Liver (tissue), 9 donors: ENCODE data around the gene CYP24A1. TPM values are rescaled to one million over a fixed set of nuclear protein-coding genes. Genes with fewer than 3 reads are reported as not detected.

Source experiments
- DNase-seq: peaks from one replicate; pipeline ENCODE4 v3.0.0-alpha.2; 2017; ENCODE audit warnings: low spot score
- H3K27ac ChIP-seq, 2 donors: one replicate each; pipeline ENCODE4 v1.7.0; 2013; ENCODE audit warnings: inconsistent platforms in 2 of 2, low read length in 2 of 2, control low read depth in 1 of 2, low read depth in 1 of 2, mild to moderate bottlenecking in 1 of 2
- H3K27me3 ChIP-seq, 4 donors: one replicate each; pipeline versions ENCODE4 v1.6.1 to v1.7.0; 2013; ENCODE audit warnings: low read length in 3 of 4, inconsistent platforms in 1 of 4, mild to moderate bottlenecking in 1 of 4, moderate library complexity in 1 of 4; ENCODE audit not compliant: control insufficient read depth in 4 of 4, insufficient read depth in 4 of 4
- H3K36me3 ChIP-seq, 4 donors: one replicate each; pipeline versions ENCODE4 v1.6.1 to v1.7.0; 2013; ENCODE audit warnings: low read length in 3 of 4, mild to moderate bottlenecking in 3 of 4, low read depth in 1 of 4, moderate library complexity in 1 of 4; ENCODE audit not compliant: control insufficient read depth in 4 of 4, insufficient read depth in 3 of 4
- H3K4me1 ChIP-seq, 4 donors: one replicate each; pipeline versions ENCODE4 v1.6.1 to v1.7.0; 2013; ENCODE audit warnings: low read length in 3 of 4, mild to moderate bottlenecking in 3 of 4, moderate library complexity in 1 of 4; ENCODE audit not compliant: control insufficient read depth in 4 of 4, insufficient read depth in 4 of 4
- H3K4me3 ChIP-seq, 3 donors: one replicate each; pipeline versions ENCODE4 v1.6.1 to v1.7.0; 2013; ENCODE audit warnings: low read length in 3 of 3, control low read depth in 1 of 3, low read depth in 1 of 3, mild to moderate bottlenecking in 1 of 3
- H3K9ac ChIP-seq, 2 donors: one replicate each; pipeline ENCODE4 v1.7.0; 2013; ENCODE audit warnings: low read length in 2 of 2, mild to moderate bottlenecking in 2 of 2, moderate library complexity in 2 of 2, control low read depth in 1 of 2, low read depth in 1 of 2
- H3K9me3 ChIP-seq, 4 donors: one replicate each; pipeline versions ENCODE4 v1.6.1 to v1.7.0; 2013; ENCODE audit warnings: low read length in 3 of 4; ENCODE audit not compliant: control insufficient read depth in 4 of 4
- EGR1 ChIP-seq, 2 donors: IDR thresholded peaks; 2 replicates each; pipeline ENCODE4 v1.6.1; 2016 to 2018; ENCODE audit warnings: antibody characterized with exemption in 2 of 2, low read depth in 2 of 2
- FOXA1 ChIP-seq: IDR thresholded peaks from 2 replicates; pipeline ENCODE4 v1.6.1; 2016; ENCODE audit warnings: antibody characterized with exemption
- FOXA2 ChIP-seq: IDR thresholded peaks from 2 replicates; pipeline ENCODE4 v1.6.1; 2016; ENCODE audit warnings: antibody characterized with exemption
- GABPA ChIP-seq, 2 donors: IDR thresholded peaks in 1 of 2; conservative IDR thresholded peaks in 1 of 2; 2 replicates each; pipeline ENCODE4 v1.6.1; 2016; ENCODE audit warnings: antibody characterized with exemption in 2 of 2, mild to moderate bottlenecking in 1 of 2, moderate library complexity in 1 of 2
- HNF4A ChIP-seq, 2 donors: conservative IDR thresholded peaks; 2 replicates each; pipeline ENCODE4 v1.6.1; 2016; ENCODE audit warnings: antibody characterized with exemption in 2 of 2, mild to moderate bottlenecking in 2 of 2
- HNF4G ChIP-seq: IDR thresholded peaks from 2 replicates; pipeline ENCODE4 v1.6.1; 2016; ENCODE audit warnings: antibody characterized with exemption
- JUND ChIP-seq, 2 donors: IDR thresholded peaks; 2 replicates each; pipeline ENCODE4 v1.6.1; 2016; ENCODE audit warnings: antibody characterized with exemption in 2 of 2
- NR2F2 ChIP-seq: IDR thresholded peaks from 2 replicates; pipeline ENCODE4 v1.6.1; 2016; ENCODE audit warnings: antibody characterized with exemption
- RAD21 ChIP-seq, 2 donors: IDR thresholded peaks; 2 replicates each; pipeline ENCODE4 v1.6.1; 2016; ENCODE audit warnings: antibody characterized with exemption in 2 of 2, mild to moderate bottlenecking in 2 of 2
- RXRA ChIP-seq, 2 donors: IDR thresholded peaks; 2 replicates each; pipeline ENCODE4 v1.6.1; 2017 to 2018; ENCODE audit warnings: antibody characterized with exemption in 2 of 2, mild to moderate bottlenecking in 1 of 2
- SP1 ChIP-seq: IDR thresholded peaks from 2 replicates; pipeline ENCODE4 v1.6.1; 2018; ENCODE audit warnings: antibody characterized with exemption, mild to moderate bottlenecking
- TAF1 ChIP-seq: conservative IDR thresholded peaks from 2 replicates; pipeline ENCODE4 v1.6.1; 2016; ENCODE audit warnings: antibody characterized with exemption, mild to moderate bottlenecking
- YY1 ChIP-seq: IDR thresholded peaks from 2 replicates; pipeline ENCODE4 v1.6.1; 2016; ENCODE audit warnings: antibody characterized with exemption, mild to moderate bottlenecking
- WGBS: extraction: QIAGEN DNeasy Blood & Tissue Kit; methylation state at CpG from one replicate; pipeline ENCODE4 v1.1.7; 2013; 5-methylcytosine and 5-hydroxymethylcytosine counted together
- polyA plus RNA-seq, 2 donors: library from polyadenylated mRNA; stranded (reverse) in 1 of 2; unstranded in 1 of 2; fragments of 200-250 nt in 1 of 2; fragments of >200 nt in 1 of 2; fragmentation: Nextera tagmentation in 1 of 2; extraction: Ambion mirVana in 1 of 2; gene quantifications; one replicate each; pipeline versions ENCODE4 v1.2.1 to v1.2.3, GENCODE V29; 2013 to 2015
- total RNA-seq, 2 donors: library from RNA; depleted of rRNA; stranded (reverse); fragments of >200 nt; gene quantifications; one replicate each; pipeline ENCODE4 v1.2.3, GENCODE V29; 2014
- TF ChIP-seq, protein P1 (sequence below): IDR thresholded peaks from 2 replicates; pipeline ENCODE4 v1.6.1; 2016; ENCODE audit warnings: antibody characterized with exemption
- TF ChIP-seq, protein P2 (sequence below): IDR thresholded peaks from 2 replicates; pipeline ENCODE4 v1.6.1; 2016; ENCODE audit warnings: antibody characterized with exemption, mild to moderate bottlenecking
- TF ChIP-seq, protein P3 (sequence below): IDR thresholded peaks from 2 replicates; pipeline ENCODE4 v1.6.1; 2016; ENCODE audit warnings: antibody characterized with exemption
- TF ChIP-seq, protein P4 (sequence below): IDR thresholded peaks from 2 replicates; pipeline ENCODE4 v1.6.1; 2016; ENCODE audit warnings: antibody characterized with exemption
- TF ChIP-seq, protein P5 (sequence below): fragments of 150-350 bp; IDR thresholded peaks from 2 replicates; pipeline ENCODE4 v1.5.1; 2017; ENCODE audit warnings: improper control_type of control experiment, low read depth, low read length; ENCODE audit not compliant: missing input control
- donor health status: healthy.
- donor health status: healthy.
- donor health status: healthy.
- donor health status: healthy.
- donor health status: healthy.

The CYP24A1 gene
- not detected for total RNA-seq
- polyA plus RNA-seq = not detected

DNA sequence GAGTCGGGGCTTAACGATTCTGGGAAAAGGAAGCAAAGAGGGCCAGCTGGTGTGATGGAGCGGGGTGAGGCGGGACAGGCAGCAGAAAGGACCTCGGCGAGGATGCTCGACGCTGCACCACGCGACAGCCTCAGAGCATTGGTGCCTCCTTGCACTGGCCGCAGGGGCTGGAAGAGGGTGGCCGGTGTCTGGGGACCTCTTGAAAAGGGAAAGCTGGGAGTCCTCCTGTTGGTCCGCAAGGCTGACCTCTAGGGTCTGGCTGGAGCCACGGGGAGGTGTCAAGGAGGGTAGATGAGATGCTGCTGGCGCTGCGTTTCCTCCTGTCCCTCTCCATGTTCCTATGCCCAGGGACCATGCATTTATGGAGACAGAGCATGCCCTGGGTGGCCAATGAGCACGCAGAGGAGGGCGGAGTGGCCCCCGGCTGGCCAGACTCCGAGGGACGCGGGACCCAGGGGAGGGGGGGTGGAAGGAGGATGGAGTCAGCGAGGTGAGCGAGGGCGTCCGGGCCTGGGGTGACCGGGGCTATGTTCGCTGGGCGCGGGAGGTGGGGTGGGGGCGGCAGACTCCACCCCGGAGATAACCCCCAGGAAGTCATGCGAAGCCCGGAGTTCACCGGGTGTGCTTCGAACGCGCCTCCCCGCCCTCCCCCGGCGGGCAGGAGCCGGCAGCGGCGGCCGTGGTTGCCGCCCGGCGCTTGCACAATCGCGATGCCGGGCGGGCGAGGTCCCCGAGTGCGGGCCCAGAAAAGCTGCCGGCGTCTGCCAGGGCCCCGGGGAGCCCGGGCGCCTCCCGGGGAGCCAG lies at the start of gene CYP24A1:
TSS of gene CYP24A1 (minus strand) at position 334 of the 804 bp plus-strand sequence. CDS start 407 bp downstream, outside the sequence.
- Histone ChIP-seq H3K4me3 (peak within 1 kb of the TSS in 1 of 3 donors; percentile 32), H3K9ac (no peak within 1 kb of the TSS), H3K9me3 (no peaks in the 10 kb centered on the region), H3K36me3 (no peaks in the 10 kb centered on the region), H3K4me1 (peaks cover 5 to 22% (median 12%) of the 10 kb centered on the region in 4 donors), H3K27ac (no peak within 1 kb of the TSS), H3K27me3 (peaks cover 5 to 15% (median 8%) of the 10 kb centered on the region in 4 donors)
- DNase-seq = no peak
- 4% methylated on average over 61 of the region's 61 CpGs for WGBS
- TF ChIP-seq FOXA1 (no peak), NR2F2 (no peak), GABPA (IDR thresholded peaks at IDR 0.05 in 1 of 2, conservative IDR thresholded peaks at IDR 0.05 in 1 of 2) (no peak), YY1 (no peak), EGR1 (IDR thresholded peaks at IDR 0.05; ENCODE audit: low read depth in 2 of 2) (no peak), HNF4A (conservative IDR thresholded peaks at IDR 0.05) (no peak), HNF4G (no peak), FOXA2 (no peak), JUND (IDR thresholded peaks at IDR 0.05) (no peak), RXRA (IDR thresholded peaks at IDR 0.05) (no peak), RAD21 (IDR thresholded peaks at IDR 0.05) (no peak), TAF1 (no peak), SP1 (no peak)
- TF ChIP-seq, protein P1, sequence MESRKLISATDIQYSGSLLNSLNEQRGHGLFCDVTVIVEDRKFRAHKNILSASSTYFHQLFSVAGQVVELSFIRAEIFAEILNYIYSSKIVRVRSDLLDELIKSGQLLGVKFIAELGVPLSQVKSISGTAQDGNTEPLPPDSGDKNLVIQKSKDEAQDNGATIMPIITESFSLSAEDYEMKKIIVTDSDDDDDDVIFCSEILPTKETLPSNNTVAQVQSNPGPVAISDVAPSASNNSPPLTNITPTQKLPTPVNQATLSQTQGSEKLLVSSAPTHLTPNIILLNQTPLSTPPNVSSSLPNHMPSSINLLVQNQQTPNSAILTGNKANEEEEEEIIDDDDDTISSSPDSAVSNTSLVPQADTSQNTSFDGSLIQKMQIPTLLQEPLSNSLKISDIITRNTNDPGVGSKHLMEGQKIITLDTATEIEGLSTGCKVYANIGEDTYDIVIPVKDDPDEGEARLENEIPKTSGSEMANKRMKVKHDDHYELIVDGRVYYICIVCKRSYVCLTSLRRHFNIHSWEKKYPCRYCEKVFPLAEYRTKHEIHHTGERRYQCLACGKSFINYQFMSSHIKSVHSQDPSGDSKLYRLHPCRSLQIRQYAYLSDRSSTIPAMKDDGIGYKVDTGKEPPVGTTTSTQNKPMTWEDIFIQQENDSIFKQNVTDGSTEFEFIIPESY = no peak
- TF ChIP-seq, protein P2, sequence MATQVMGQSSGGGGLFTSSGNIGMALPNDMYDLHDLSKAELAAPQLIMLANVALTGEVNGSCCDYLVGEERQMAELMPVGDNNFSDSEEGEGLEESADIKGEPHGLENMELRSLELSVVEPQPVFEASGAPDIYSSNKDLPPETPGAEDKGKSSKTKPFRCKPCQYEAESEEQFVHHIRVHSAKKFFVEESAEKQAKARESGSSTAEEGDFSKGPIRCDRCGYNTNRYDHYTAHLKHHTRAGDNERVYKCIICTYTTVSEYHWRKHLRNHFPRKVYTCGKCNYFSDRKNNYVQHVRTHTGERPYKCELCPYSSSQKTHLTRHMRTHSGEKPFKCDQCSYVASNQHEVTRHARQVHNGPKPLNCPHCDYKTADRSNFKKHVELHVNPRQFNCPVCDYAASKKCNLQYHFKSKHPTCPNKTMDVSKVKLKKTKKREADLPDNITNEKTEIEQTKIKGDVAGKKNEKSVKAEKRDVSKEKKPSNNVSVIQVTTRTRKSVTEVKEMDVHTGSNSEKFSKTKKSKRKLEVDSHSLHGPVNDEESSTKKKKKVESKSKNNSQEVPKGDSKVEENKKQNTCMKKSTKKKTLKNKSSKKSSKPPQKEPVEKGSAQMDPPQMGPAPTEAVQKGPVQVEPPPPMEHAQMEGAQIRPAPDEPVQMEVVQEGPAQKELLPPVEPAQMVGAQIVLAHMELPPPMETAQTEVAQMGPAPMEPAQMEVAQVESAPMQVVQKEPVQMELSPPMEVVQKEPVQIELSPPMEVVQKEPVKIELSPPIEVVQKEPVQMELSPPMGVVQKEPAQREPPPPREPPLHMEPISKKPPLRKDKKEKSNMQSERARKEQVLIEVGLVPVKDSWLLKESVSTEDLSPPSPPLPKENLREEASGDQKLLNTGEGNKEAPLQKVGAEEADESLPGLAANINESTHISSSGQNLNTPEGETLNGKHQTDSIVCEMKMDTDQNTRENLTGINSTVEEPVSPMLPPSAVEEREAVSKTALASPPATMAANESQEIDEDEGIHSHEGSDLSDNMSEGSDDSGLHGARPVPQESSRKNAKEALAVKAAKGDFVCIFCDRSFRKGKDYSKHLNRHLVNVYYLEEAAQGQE = no peak
- TF ChIP-seq, protein P3, sequence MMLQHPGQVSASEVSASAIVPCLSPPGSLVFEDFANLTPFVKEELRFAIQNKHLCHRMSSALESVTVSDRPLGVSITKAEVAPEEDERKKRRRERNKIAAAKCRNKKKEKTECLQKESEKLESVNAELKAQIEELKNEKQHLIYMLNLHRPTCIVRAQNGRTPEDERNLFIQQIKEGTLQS = no peak
- TF ChIP-seq, protein P4, sequence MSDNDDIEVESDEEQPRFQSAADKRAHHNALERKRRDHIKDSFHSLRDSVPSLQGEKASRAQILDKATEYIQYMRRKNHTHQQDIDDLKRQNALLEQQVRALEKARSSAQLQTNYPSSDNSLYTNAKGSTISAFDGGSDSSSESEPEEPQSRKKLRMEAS = no peak
- TF ChIP-seq, protein P5, sequence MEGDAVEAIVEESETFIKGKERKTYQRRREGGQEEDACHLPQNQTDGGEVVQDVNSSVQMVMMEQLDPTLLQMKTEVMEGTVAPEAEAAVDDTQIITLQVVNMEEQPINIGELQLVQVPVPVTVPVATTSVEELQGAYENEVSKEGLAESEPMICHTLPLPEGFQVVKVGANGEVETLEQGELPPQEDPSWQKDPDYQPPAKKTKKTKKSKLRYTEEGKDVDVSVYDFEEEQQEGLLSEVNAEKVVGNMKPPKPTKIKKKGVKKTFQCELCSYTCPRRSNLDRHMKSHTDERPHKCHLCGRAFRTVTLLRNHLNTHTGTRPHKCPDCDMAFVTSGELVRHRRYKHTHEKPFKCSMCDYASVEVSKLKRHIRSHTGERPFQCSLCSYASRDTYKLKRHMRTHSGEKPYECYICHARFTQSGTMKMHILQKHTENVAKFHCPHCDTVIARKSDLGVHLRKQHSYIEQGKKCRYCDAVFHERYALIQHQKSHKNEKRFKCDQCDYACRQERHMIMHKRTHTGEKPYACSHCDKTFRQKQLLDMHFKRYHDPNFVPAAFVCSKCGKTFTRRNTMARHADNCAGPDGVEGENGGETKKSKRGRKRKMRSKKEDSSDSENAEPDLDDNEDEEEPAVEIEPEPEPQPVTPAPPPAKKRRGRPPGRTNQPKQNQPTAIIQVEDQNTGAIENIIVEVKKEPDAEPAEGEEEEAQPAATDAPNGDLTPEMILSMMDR = no peak
